H1 (cell line): ENCODE results near the gene PROSER2. TPM values are rescaled to one million over a fixed set of nuclear protein-coding genes. Genes with fewer than 3 reads are reported as not detected.

ENCODE experiments used
- CTCF ChIA-PET: fragments of 300-600 bp; sonication (Branson Sonifier 250); formaldehyde crosslinking; loops from one replicate; lab custom pipeline; 2021; ENCODE audit not compliant: partially characterized antibody; lab: Charles Lee
- POLR2A ChIA-PET: fragments of 300-600 bp; sonication (Branson Sonifier 250); formaldehyde crosslinking; loops from one replicate; lab custom pipeline; 2021; ENCODE audit warnings: inconsistent platforms; ENCODE audit not compliant: partially characterized antibody; lab: Charles Lee
- DNase-seq, 2 experiments: peaks; one replicate each; pipeline versions ENCODE4 v3.0.0 to v3.0.0-alpha.2; 2010 to 2022; ENCODE audit warnings: low spot score in 2 of 2, low read depth in 1 of 2, mixed read lengths in 1 of 2
- FAIRE-seq: peaks from 2 replicates; lab custom pipeline; 2011; peaks lifted over from hg19 to GRCh38; lab: Jason Lieb, UNC
- H2AFZ ChIP-seq: 2 replicates; pipeline ENCODE4 v1.8.1; 2012; ENCODE audit warnings: low read length, inconsistent platforms
- H2AK5ac ChIP-seq: 2 replicates; pipeline ENCODE4 v1.6.1; 2013; ENCODE audit warnings: low read depth, low read length
- H2BK120ac ChIP-seq: replicated peaks from 2 replicates; pipeline ENCODE3; 2013; ENCODE audit warnings: low read depth, low read length, inconsistent platforms
- H2BK12ac ChIP-seq: 2 replicates; pipeline ENCODE4 v1.6.1; 2013; ENCODE audit warnings: low read depth, low read length
- H2BK15ac ChIP-seq: 2 replicates; pipeline ENCODE4 v1.6.1; 2013; ENCODE audit warnings: low read length
- H2BK20ac ChIP-seq: 2 replicates; pipeline ENCODE4 v1.6.1; 2013; ENCODE audit warnings: low read length
- H2BK5ac ChIP-seq: 2 replicates; pipeline ENCODE4 v1.6.1; 2013; ENCODE audit warnings: low read depth, low read length
- H3K14ac ChIP-seq: 2 replicates; pipeline ENCODE4 v1.6.1; 2013; ENCODE audit warnings: inconsistent platforms; ENCODE audit not compliant: insufficient read length
- H3K18ac ChIP-seq: 2 replicates; pipeline ENCODE4 v1.6.1; 2013; ENCODE audit warnings: low read length; ENCODE audit errors: extremely low read depth
- H3K23ac ChIP-seq: 2 replicates; pipeline ENCODE4 v1.6.1; 2013; ENCODE audit warnings: inconsistent platforms; ENCODE audit not compliant: insufficient read length
- H3K23me2 ChIP-seq: 2 replicates; pipeline ENCODE4 v1.6.1; 2013; ENCODE audit warnings: low read depth, low read length
- H3K27ac ChIP-seq: 2 replicates; pipeline ENCODE4 v1.6.1; 2011; ENCODE audit warnings: low read depth, low read length, inconsistent platforms
- H3K27me3 ChIP-seq, 4 experiments: replicated peaks in 1 of 4; 1 replicate in 1 of 4; 2 replicates in 3 of 4; pipeline versions ENCODE4 v1.6.1 to v1.8.1; 2011 to 2013; ENCODE audit warnings: low read length in 3 of 4, mild to moderate bottlenecking in 3 of 4, inconsistent platforms in 2 of 4, mixed read lengths in 2 of 4, moderate library complexity in 1 of 4; ENCODE audit not compliant: control insufficient read depth in 3 of 4, insufficient read depth in 3 of 4; ENCODE audit errors: extremely low read depth in 1 of 4
- H3K36me3 ChIP-seq, 4 experiments: 2 replicates each; pipeline versions ENCODE4 v1.6.1 to v1.8.1; 2011 to 2013; ENCODE audit warnings: mild to moderate bottlenecking in 4 of 4, low read length in 3 of 4, moderate library complexity in 2 of 4, control low read depth in 1 of 4, inconsistent platforms in 1 of 4; ENCODE audit not compliant: insufficient read depth in 4 of 4, control insufficient read depth in 2 of 4
- H3K4ac ChIP-seq: replicated peaks from 2 replicates; pipeline ENCODE3; 2013; ENCODE audit warnings: low read length, low read depth, mixed read lengths, inconsistent platforms; ENCODE audit not compliant: insufficient read length
- H3K4me1 ChIP-seq, 4 experiments: replicated peaks in 1 of 4; 1 replicate in 1 of 4; 2 replicates in 3 of 4; pipeline versions ENCODE4 v1.6.1 to v1.8.1; 2011 to 2013; ENCODE audit warnings: low read length in 3 of 4, inconsistent platforms in 2 of 4, mixed read lengths in 1 of 4; ENCODE audit not compliant: insufficient read depth in 4 of 4, control insufficient read depth in 3 of 4
- H3K4me2 ChIP-seq, 2 experiments: 2 replicates each; pipeline versions ENCODE4 v1.6.1 to v1.8.1; 2011 to 2013; ENCODE audit warnings: low read depth in 2 of 2, low read length in 2 of 2, control low read depth in 1 of 2, inconsistent platforms in 1 of 2, mild to moderate bottlenecking in 1 of 2; ENCODE audit not compliant: insufficient read depth in 1 of 2
- H3K4me3 ChIP-seq, 4 experiments: fragments of 200-600, 300-600 bp in 1 of 4; sonication (generic), shearing (Covaris generic), sonication (Bioruptor Twin) in 1 of 4; 2 replicates each; pipeline versions ENCODE4 v1.5.1 to v1.8.1; 2011 to 2016; ENCODE audit warnings: low read length in 4 of 4, low read depth in 3 of 4, control low read depth in 2 of 4, inconsistent platforms in 2 of 4, mild to moderate bottlenecking in 2 of 4, mixed read lengths in 1 of 4, moderate library complexity in 1 of 4; ENCODE audit not compliant: insufficient read depth in 2 of 4; ENCODE audit errors: extremely low read depth in 1 of 4
- H3K56ac ChIP-seq: replicated peaks from 2 replicates; pipeline ENCODE3; 2013; ENCODE audit warnings: low read depth, mild to moderate bottlenecking, mixed read lengths, low read length, inconsistent platforms; ENCODE audit not compliant: insufficient read length
- H3K79me1 ChIP-seq: 2 replicates; pipeline ENCODE4 v1.6.1; 2013; ENCODE audit warnings: low read depth, low read length, control low read depth
- H3K79me2 ChIP-seq, 2 experiments: 2 replicates each; pipeline versions ENCODE4 v1.6.1 to v1.8.1; 2012 to 2013; ENCODE audit warnings: low read length in 2 of 2, mild to moderate bottlenecking in 2 of 2, inconsistent platforms in 1 of 2; ENCODE audit not compliant: insufficient read depth in 2 of 2, control insufficient read depth in 1 of 2
- H3K9ac ChIP-seq, 4 experiments: replicated peaks in 1 of 4; 1 replicate in 1 of 4; 2 replicates in 3 of 4; pipeline versions ENCODE4 v1.6.1 to v1.8.1; 2011 to 2013; ENCODE audit warnings: low read depth in 3 of 4, low read length in 3 of 4, control low read depth in 2 of 4, mild to moderate bottlenecking in 2 of 4, moderate library complexity in 2 of 4, inconsistent platforms in 1 of 4; ENCODE audit errors: extremely low read depth in 1 of 4
- H3K9me3 ChIP-seq, 2 experiments: 2 replicates each; pipeline versions ENCODE4 v1.6.1 to v1.8.1; 2012 to 2013; ENCODE audit warnings: mild to moderate bottlenecking in 2 of 2, moderate library complexity in 2 of 2, control low read depth in 1 of 2, inconsistent platforms in 1 of 2, low read depth in 1 of 2, low read length in 1 of 2, mixed read lengths in 1 of 2; ENCODE audit not compliant: insufficient read depth in 2 of 2
- H4K20me1 ChIP-seq, 2 experiments: replicated peaks in 1 of 2; 2 replicates each; pipeline versions ENCODE3 to v1.8.1; 2011 to 2013; ENCODE audit warnings: inconsistent platforms in 2 of 2, low read length in 2 of 2, mild to moderate bottlenecking in 1 of 2; ENCODE audit not compliant: insufficient read depth in 2 of 2, control insufficient read depth in 1 of 2
- H4K5ac ChIP-seq: 2 replicates; pipeline ENCODE4 v1.6.1; 2013; ENCODE audit warnings: low read length, low read depth, mixed read lengths, inconsistent platforms; ENCODE audit not compliant: insufficient read length
- H4K8ac ChIP-seq: 2 replicates; pipeline ENCODE4 v1.8.0; 2013; ENCODE audit warnings: mild to moderate bottlenecking, moderate library complexity, low read length, inconsistent platforms; ENCODE audit not compliant: insufficient read depth; ENCODE audit errors: extremely low read depth
- H4K91ac ChIP-seq: replicated peaks from 2 replicates; pipeline ENCODE3; 2013; ENCODE audit warnings: low read length, mixed read lengths, inconsistent platforms; ENCODE audit not compliant: insufficient read length
- EGR1 ChIP-seq: IDR thresholded peaks from 2 replicates; pipeline ENCODE4 v1.6.1; 2011; ENCODE audit warnings: low read depth, low read length, borderline replicate concordance
- PHF8 ChIP-seq: fragments of 200-600 bp; sonication (generic); conservative IDR thresholded peaks from 2 replicates; pipeline ENCODE4 v1.7.1; 2012; ENCODE audit warnings: low read depth, mild to moderate bottlenecking, inconsistent platforms, low read length, moderate library complexity
- POLR2A ChIP-seq, 2 experiments: IDR thresholded peaks; 1 replicate in 1 of 2; 2 replicates in 1 of 2; pipeline ENCODE4 v1.6.1; 2011; ENCODE audit warnings: low read depth in 2 of 2, low read length in 2 of 2, mild to moderate bottlenecking in 2 of 2; ENCODE audit errors: control extremely low read depth in 1 of 2
- SIN3A ChIP-seq, 2 experiments: IDR thresholded peaks in 1 of 2; conservative IDR thresholded peaks in 1 of 2; 2 replicates each; pipeline ENCODE4 v1.6.1; 2011 to 2012; ENCODE audit warnings: low read length in 2 of 2, improper control_type of control experiment in 1 of 2, low read depth in 1 of 2, mild to moderate bottlenecking in 1 of 2
- WGBS, 2 experiments: shearing (Covaris generic) in 1 of 2; methylation state at CpG; one replicate each; pipeline versions ENCODE4 v1.1.6 to v1.1.7; 2013 to 2015; ENCODE audit warnings: low lambda C conversion rate in 2 of 2, mixed read lengths in 2 of 2, inconsistent platforms in 1 of 2, low coverage in 1 of 2, missing lambda C conversion rate in 1 of 2; ENCODE audit not compliant: insufficient replicate concordance in 2 of 2, insufficient coverage in 1 of 2, insufficient read length in 1 of 2; ENCODE audit errors: extremely low coverage in 1 of 2, missing lambda C conversion rate in 1 of 2; 5-methylcytosine and 5-hydroxymethylcytosine counted together
- polyA plus RNA-seq, 7 experiments: library from polyadenylated mRNA; depleted of rRNA in 3 of 7; stranded (reverse) in 5 of 7; unstranded in 2 of 7; fragments of >200 nt in 5 of 7; fragments of 200-250 nt in 2 of 7; gene quantifications; 1 replicate in 5 of 7; 2 replicates in 1 of 7; 4 replicates in 1 of 7; pipeline versions ENCODE4 v1.2.1 to v1.2.3, GENCODE V29; 2011 to 2013; ENCODE audit warnings: missing spikeins in 2 of 7, mixed read lengths in 2 of 7
- total RNA-seq: library from RNA; stranded (reverse); fragmentation: NEBNext Ultra II Directional; extraction: Animal tissue kit (Norgen Biotek cat#: 25700); gene quantifications from 2 replicates; pipeline ENCODE4 v1.2.1, GENCODE V29; 2021
- TF ChIP-seq, protein P1 (sequence below): IDR thresholded peaks from 2 replicates; pipeline ENCODE4 v1.6.1; 2011; ENCODE audit warnings: low read length, improper control_type of control experiment
- TF ChIP-seq, protein P2 (sequence below), 3 experiments: IDR thresholded peaks; 1 replicate in 2 of 3; 2 replicates in 1 of 3; pipeline versions ENCODE4 v1.5.1 to v1.6.1; 2011; ENCODE audit warnings: low read length in 3 of 3, mild to moderate bottlenecking in 3 of 3, inconsistent platforms in 2 of 3, low read depth in 1 of 3, moderate library complexity in 1 of 3; ENCODE audit not compliant: insufficient read depth in 1 of 3; ENCODE audit errors: control extremely low read depth in 1 of 3

The PROSER2 gene
- total and polyA plus RNA-seq, 2 of the 8 experiments (the other 6 are each of a cell fraction or from before 2014, with no cell fraction given) = 3.9 to 13.7 TPM

DNA sequence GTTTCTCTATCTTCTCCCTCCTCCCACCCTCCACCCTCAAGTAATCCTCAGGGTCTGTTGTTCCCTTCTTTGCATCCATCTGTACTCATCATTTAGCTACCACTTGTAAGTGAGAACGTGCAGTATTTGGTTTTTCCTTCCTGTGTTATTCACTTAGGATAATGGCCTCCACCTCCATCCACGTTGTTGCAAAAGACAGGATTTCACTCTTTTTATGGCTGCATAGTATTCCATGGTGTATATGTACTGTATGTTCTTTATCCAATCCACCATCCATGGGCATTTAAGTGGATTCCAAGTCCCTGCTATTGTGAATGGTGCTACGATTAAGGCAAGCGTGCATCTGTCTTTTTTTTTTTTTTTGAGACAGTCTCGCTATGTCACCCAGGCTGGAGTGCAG, 72.4 kb downstream of the PROSER2 start:
- H4K20me1 ChIP-seq = no peaks in the 10 kb centered on the region
- H3K14ac ChIP-seq = no peak overlapping the region
- no peak overlapping the region for H3K4me3 ChIP-seq
- H2BK12ac ChIP-seq = no peak overlapping the region
- ChIA-PET CTCF (interaction anchor here (2.0 kb wide), 1 partner anchor 14 kb away, joined by 6 read pairs; no protein-coding TSS in a partner anchor), POLR2A (no interaction called here)
- H2AK5ac ChIP-seq = no peak overlapping the region
- H3K79me1 ChIP-seq = no peaks in the 10 kb centered on the region
- H3K4me1 ChIP-seq = no peaks in the 10 kb centered on the region
- no peak for FAIRE-seq
- H3K18ac ChIP-seq = no peak overlapping the region
- 87% methylated on average over 4 of the region's 5 CpGs; no CpG with 5 or more reads in 1 of the 2 experiments for WGBS, 2 experiments
- H3K56ac ChIP-seq = no peak overlapping the region
- no peak overlapping the region for H2AFZ ChIP-seq
- no peaks in the 10 kb centered on the region for H3K36me3 ChIP-seq
- no peak overlapping the region for H3K27ac ChIP-seq
- no peaks in the 10 kb centered on the region for H3K9me3 ChIP-seq
- no peak overlapping the region for H2BK5ac ChIP-seq
- H3K23me2 ChIP-seq = no peaks in the 10 kb centered on the region
- no peak overlapping the region for H4K91ac ChIP-seq
- DNase-seq = no peak
- H3K4ac ChIP-seq = no peak overlapping the region
- H3K9ac ChIP-seq = no peak overlapping the region
- H3K79me2 ChIP-seq = no peaks in the 10 kb centered on the region
- H3K27me3 ChIP-seq = no peaks in the 10 kb centered on the region; a peak in 1 of 7 replicates
- no peak overlapping the region for H3K23ac ChIP-seq
- TF ChIP-seq, protein P1, sequence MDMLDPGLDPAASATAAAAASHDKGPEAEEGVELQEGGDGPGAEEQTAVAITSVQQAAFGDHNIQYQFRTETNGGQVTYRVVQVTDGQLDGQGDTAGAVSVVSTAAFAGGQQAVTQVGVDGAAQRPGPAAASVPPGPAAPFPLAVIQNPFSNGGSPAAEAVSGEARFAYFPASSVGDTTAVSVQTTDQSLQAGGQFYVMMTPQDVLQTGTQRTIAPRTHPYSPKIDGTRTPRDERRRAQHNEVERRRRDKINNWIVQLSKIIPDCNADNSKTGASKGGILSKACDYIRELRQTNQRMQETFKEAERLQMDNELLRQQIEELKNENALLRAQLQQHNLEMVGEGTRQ = no peak
- TF ChIP-seq POLR2A (IDR thresholded peaks at IDR 0.05; ENCODE audit: control extremely low read depth in 1 of 2, low read depth in 2 of 2, low read length in 2 of 2) = no peak
- TF ChIP-seq, protein P2, sequence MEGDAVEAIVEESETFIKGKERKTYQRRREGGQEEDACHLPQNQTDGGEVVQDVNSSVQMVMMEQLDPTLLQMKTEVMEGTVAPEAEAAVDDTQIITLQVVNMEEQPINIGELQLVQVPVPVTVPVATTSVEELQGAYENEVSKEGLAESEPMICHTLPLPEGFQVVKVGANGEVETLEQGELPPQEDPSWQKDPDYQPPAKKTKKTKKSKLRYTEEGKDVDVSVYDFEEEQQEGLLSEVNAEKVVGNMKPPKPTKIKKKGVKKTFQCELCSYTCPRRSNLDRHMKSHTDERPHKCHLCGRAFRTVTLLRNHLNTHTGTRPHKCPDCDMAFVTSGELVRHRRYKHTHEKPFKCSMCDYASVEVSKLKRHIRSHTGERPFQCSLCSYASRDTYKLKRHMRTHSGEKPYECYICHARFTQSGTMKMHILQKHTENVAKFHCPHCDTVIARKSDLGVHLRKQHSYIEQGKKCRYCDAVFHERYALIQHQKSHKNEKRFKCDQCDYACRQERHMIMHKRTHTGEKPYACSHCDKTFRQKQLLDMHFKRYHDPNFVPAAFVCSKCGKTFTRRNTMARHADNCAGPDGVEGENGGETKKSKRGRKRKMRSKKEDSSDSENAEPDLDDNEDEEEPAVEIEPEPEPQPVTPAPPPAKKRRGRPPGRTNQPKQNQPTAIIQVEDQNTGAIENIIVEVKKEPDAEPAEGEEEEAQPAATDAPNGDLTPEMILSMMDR (IDR thresholded peaks at IDR 0.05; ENCODE audit: control extremely low read depth in 1 of 3, insufficient read depth in 1 of 3, low read depth in 1 of 3, low read length in 3 of 3) = no peak
- TF ChIP-seq EGR1 = no peak
- TF ChIP-seq SIN3A (conservative IDR thresholded peaks at IDR 0.05 in 1 of 2, IDR thresholded peaks at IDR 0.05 in 1 of 2; ENCODE audit: low read depth in 1 of 2, low read length in 2 of 2) = no peak
- no peak for TF ChIP-seq PHF8
- no peak overlapping the region for H2BK15ac ChIP-seq
- H4K8ac ChIP-seq = no peak overlapping the region
- no peak overlapping the region for H2BK120ac ChIP-seq
- no peak overlapping the region for H3K4me2 ChIP-seq
- H2BK20ac ChIP-seq = no peak overlapping the region
- no peak overlapping the region for H4K5ac ChIP-seq
